HepG2 (cell line): ENCODE data around the gene COA1. TPM values are rescaled to one million over a fixed set of nuclear protein-coding genes. Genes with fewer than 3 reads are reported as not detected.

Source experiments
- ATAC-seq: fragments of 200-7000 bp; cut with Tn5 transposase; 3 replicates; pipeline ENCODE4 v1.9.1; 2020; ENCODE audit warnings: mild to moderate bottlenecking, moderate library complexity
- BruUV-seq: library from RNA; stranded (reverse); fragments of 400-500 nt; replicated peaks from 2 replicates; lab custom pipeline; 2021; lab: Mats Ljungman, UMichigan
- CTCF ChIA-PET: fragments of 300-600 bp; formaldehyde crosslinking; extraction: SDS; loops from one replicate; lab custom pipeline; 2021; ENCODE audit warnings: low total read pairs, inconsistent platforms, low intra/inter-chr PET ratio; lab: Yijun Ruan, JAX
- POLR2A ChIA-PET: fragments of 350-600 bp; sonication (Branson Sonifier 250); formaldehyde crosslinking; loops from one replicate; lab custom pipeline; 2020; ENCODE audit warnings: antibody characterized with exemption, inconsistent platforms; lab: Yijun Ruan, JAX
- DNase-seq: peaks from one replicate; pipeline ENCODE4 v3.0.0-alpha.2; 2015; ENCODE audit warnings: low spot score
- FAIRE-seq: peaks from 3 replicates; lab custom pipeline; 2011; peaks lifted over from hg19 to GRCh38; lab: Jason Lieb, UNC
- H2AFZ ChIP-seq: one replicate; pipeline ENCODE4 v1.6.1; 2011; ENCODE audit warnings: low read length, inconsistent platforms
- H3K27ac ChIP-seq: fragments of 300-600 bp; 3 replicates; pipeline ENCODE4 v1.8.0; 2011; ENCODE audit warnings: mixed run types, mild to moderate bottlenecking, mixed read lengths, low read length, inconsistent platforms; ENCODE audit not compliant: insufficient read depth; ENCODE audit errors: extremely low read length
- H3K27me3 ChIP-seq, 2 experiments: fragments of 200-600 bp in 1 of 2; 2 replicates in 1 of 2; 3 replicates in 1 of 2; pipeline versions ENCODE4 v1.6.0 to v1.8.0; 2011; ENCODE audit warnings: low read length in 2 of 2, mild to moderate bottlenecking in 2 of 2, moderate library complexity in 2 of 2, inconsistent platforms in 1 of 2; ENCODE audit not compliant: insufficient read depth in 2 of 2, control insufficient read depth in 1 of 2
- H3K36me3 ChIP-seq, 2 experiments: fragments of 200-600 bp in 1 of 2; replicated peaks in 1 of 2; 2 replicates in 1 of 2; 3 replicates in 1 of 2; pipeline versions ENCODE4 v1.5.1 to v1.8.0; 2011; ENCODE audit warnings: low read length in 2 of 2, inconsistent platforms in 1 of 2; ENCODE audit not compliant: insufficient read depth in 2 of 2, control insufficient read depth in 1 of 2
- H3K4me1 ChIP-seq: 2 replicates; pipeline ENCODE4 v1.5.1; 2012; ENCODE audit warnings: low read length, inconsistent platforms; ENCODE audit not compliant: insufficient read depth
- H3K4me2 ChIP-seq: 2 replicates; pipeline ENCODE4 v1.6.0; 2011; ENCODE audit warnings: low read depth, low read length, inconsistent platforms
- H3K4me3 ChIP-seq, 3 experiments: fragments of 200-600 bp in 1 of 3; sonication (generic), shearing (Covaris generic) in 1 of 3; replicated peaks in 1 of 3; 2 replicates each; pipeline ENCODE4 v1.5.1; 2011 to 2016; ENCODE audit warnings: low read length in 3 of 3, inconsistent platforms in 2 of 3, low read depth in 2 of 3, mild to moderate bottlenecking in 2 of 3, control low read depth in 1 of 3, mixed read lengths in 1 of 3; ENCODE audit not compliant: insufficient read depth in 1 of 3
- H3K79me2 ChIP-seq: one replicate; pipeline ENCODE4 v1.6.1; 2011; ENCODE audit warnings: low read length, inconsistent platforms; ENCODE audit not compliant: insufficient read depth
- H3K9ac ChIP-seq: 2 replicates; pipeline ENCODE4 v1.6.0; 2011; ENCODE audit warnings: mild to moderate bottlenecking, low read depth, low read length, inconsistent platforms; ENCODE audit not compliant: insufficient read depth
- H3K9me3 ChIP-seq: 2 replicates; pipeline ENCODE4 v1.5.1; 2012; ENCODE audit warnings: mild to moderate bottlenecking, low read length
- H4K20me1 ChIP-seq: 2 replicates; pipeline ENCODE4 v1.6.0; 2011; ENCODE audit warnings: inconsistent platforms, mild to moderate bottlenecking, low read length, moderate library complexity; ENCODE audit not compliant: insufficient read depth
- BHLHE40 ChIP-seq: IDR thresholded peaks from 2 replicates; pipeline ENCODE4 v1.6.1; 2011; ENCODE audit warnings: low read length, improper control_type of control experiment
- KDM4B ChIP-seq: sonication (generic); formaldehyde crosslinking; IDR thresholded peaks from 2 replicates; pipeline ENCODE4 v1.4.0; 2020; ENCODE audit warnings: missing genetic modification reagents
- POLR2G ChIP-seq: fragments of 200-400 bp; formaldehyde crosslinking; IDR thresholded peaks from 2 replicates; pipeline ENCODE4 v1.6.1; 2018; ENCODE audit warnings: mild to moderate bottlenecking, low read depth, low read length, moderate library complexity
- RBM22 ChIP-seq: fragments of 200-400 bp; formaldehyde crosslinking; optimal IDR thresholded peaks from 2 replicates; pipeline ENCODE3; 2017; ENCODE audit warnings: mild to moderate bottlenecking, low read length, moderate library complexity
- ZNF766 ChIP-seq: sonication (generic); formaldehyde crosslinking; IDR thresholded peaks from 2 replicates; pipeline ENCODE4 v1.5.0; 2020; ENCODE audit warnings: missing genetic modification reagents, borderline replicate concordance
- WGBS: methylation state at CpG from one replicate; pipeline ENCODE4 v1.1.6; 2017; ENCODE audit warnings: low lambda C conversion rate; 5-methylcytosine and 5-hydroxymethylcytosine counted together
- in situ Hi-C: cut with HindIII; loops from 2 replicates; pipeline ENCODE4 v1.10.0; 2017; ENCODE audit warnings: low pct_unique_long_range_greater_than_20kb; ENCODE audit not compliant: extremely low pct_ligation_motif_present
- intact Hi-C: fragments of 100-400 bp; cut with micrococcal nuclease; formaldehyde crosslinking; loops from one replicate; pipeline ENCODE4 v1.10.0; 2022; ENCODE audit not compliant: unreplicated experiment
- polyA plus RNA-seq, 8 experiments: library from polyadenylated mRNA; depleted of rRNA in 3 of 8; stranded (reverse) in 7 of 8; unstranded in 1 of 8; fragments of >200 nt; fragmentation: Illumina TruSeq in 4 of 8; extraction: Trizol in 4 of 8; gene quantifications; 2 replicates each; pipeline versions ENCODE4 v1.2.1 to v1.2.3, GENCODE V29; 2011 to 2016; ENCODE audit warnings: low read depth in 4 of 8, missing spikeins in 1 of 8, mixed read lengths in 1 of 8; ENCODE audit not compliant: insufficient read depth in 1 of 8
- total RNA-seq, 5 experiments: library from RNA; depleted of rRNA; stranded (reverse); fragments of >200 nt; fragmentation: Illumina TruSeq; extraction: Trizol; gene quantifications; 2 replicates each; pipeline ENCODE4 v1.2.3, GENCODE V29; 2016; ENCODE audit warnings: low read depth in 1 of 5

COA1 gene
- total and polyA plus RNA-seq, 2 of the 13 experiments (the other 11 are each of a cell fraction or from before 2014, with no cell fraction given) = 33.2 to 65.7 TPM

DNA sequence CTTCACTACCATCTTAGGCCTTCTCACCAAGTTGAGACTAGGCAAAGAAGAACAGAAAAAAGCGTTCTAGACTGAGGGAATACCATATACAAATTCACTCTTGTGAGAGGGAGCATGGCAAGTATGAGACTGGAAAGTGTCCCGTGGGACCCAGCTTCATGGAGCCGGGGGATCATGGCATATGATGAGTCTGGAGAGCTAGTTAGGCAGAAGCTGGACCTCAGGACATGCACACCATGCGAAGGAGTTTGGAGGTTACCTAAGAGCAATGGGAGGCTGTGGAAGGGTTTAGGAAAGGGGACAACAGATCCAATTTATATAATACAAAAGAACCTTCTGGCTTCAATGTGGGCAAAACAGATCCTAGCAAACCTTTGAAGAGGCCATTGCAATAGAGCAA, 112.3 kb downstream of the COA1 start (continued):
- no peak for TF ChIP-seq ZNF766 (CRISPR knock-in tag)
- TF ChIP-seq KDM4B = no peak

DNA sequence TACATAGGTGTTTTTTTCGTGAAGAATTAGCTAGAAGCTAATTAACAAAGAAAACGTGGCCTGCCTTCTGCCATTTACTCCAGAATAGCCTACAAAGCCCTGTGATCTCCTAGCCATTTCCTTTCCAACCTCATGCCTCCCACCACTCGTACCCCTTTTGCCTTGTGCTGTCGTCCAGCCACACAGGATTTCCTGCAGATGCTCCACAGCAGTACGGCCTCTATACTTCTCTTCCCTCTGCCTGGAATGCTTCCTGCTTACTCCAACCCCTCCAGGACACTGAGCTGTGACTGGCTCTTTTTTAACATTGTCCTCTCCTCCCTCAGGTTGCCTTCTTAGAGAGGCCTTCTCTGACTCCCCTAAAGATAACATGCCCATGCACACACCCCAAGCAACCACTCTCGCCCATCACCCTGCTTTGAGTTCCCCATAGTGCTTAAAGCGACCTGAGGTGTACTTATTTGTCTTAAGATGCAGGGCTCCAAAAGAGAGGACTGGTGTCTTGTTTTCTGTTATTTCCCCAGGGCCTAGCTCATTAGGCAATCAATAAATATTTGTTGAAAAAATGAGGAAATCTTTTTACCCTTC, 113.7 kb downstream of the COA1 start:
- no TSS peak for BruUV-seq
- FAIRE-seq = no peak
- ChIA-PET CTCF (no interaction called here), POLR2A (no interaction called here)
- 0 out of 2 replicates have a peak, but pooled peaks cover 4% of the 10 kb centered on the region for H4K20me1 ChIP-seq
- ATAC-seq = no peak
- no peak overlapping the region for H3K4me2 ChIP-seq
- peaks cover 16 to 75% of the 10 kb centered on the region in 2 experiments for H3K36me3 ChIP-seq
- intact Hi-C loops = no loop called here
- H3K27me3 ChIP-seq = no peaks in the 10 kb centered on the region
- no peak overlapping the region for H3K27ac ChIP-seq
- no peak overlapping the region for H2AFZ ChIP-seq
- H3K9me3 ChIP-seq = no peaks in the 10 kb centered on the region
- H3K4me3 ChIP-seq = no peak overlapping the region
- H3K9ac ChIP-seq = no peak overlapping the region
- peaks cover 6% of the 10 kb centered on the region for H3K79me2 ChIP-seq
- no peaks in the 10 kb centered on the region for H3K4me1 ChIP-seq
- no peak for DNase-seq
- TF ChIP-seq POLR2G = peak; percentile 42; the same call in 1 of the 2 replicates
- no peak for TF ChIP-seq BHLHE40
- TF ChIP-seq RBM22 = peak; percentile 36
- WGBS = 97% methylated on average over 7 of the region's 7 CpGs
- in situ Hi-C loops = no loop called here
